HPDE6-E6E7 (cell line): ENCODE results near the gene NRXN3.

Experiments used
- DNase-seq: peaks from one replicate; pipeline ENCODE4 v3.0.0; 2011; ENCODE audit warnings: missing footprints; ENCODE audit errors: extremely low spot score

NRXN3 gene

GRCh38 chr14:79805636-79806035, 1635.5 kb downstream of the NRXN3 start:
- DNase-seq: no peak

- peak; percentile 1 for DNase-seq
Observed at GRCh38 chr14:79809849-79810612, 1639.9 kb downstream of the NRXN3 start.

- no peak for DNase-seq
Observed at GRCh38 chr14:79820866-79821535, 1650.8 kb downstream of the NRXN3 start.

GRCh38 chr14:79822034-79822433, 1651.9 kb downstream of the NRXN3 start:
- no peak for DNase-seq

GRCh38 chr14:79825046-79825521, 1654.9 kb downstream of the NRXN3 start:
- no peak for DNase-seq

GRCh38 chr14:79826362-79826761, 1656.2 kb downstream of the NRXN3 start:
- DNase-seq: no peak

GRCh38 chr14:79829405-79830166, 1659.4 kb downstream of the NRXN3 start:
- DNase-seq: no peak

- no peak for DNase-seq
Observed at GRCh38 chr14:79831195-79831892, 1661.2 kb downstream of the NRXN3 start.

- no peak for DNase-seq
Observed at GRCh38 chr14:79833781-79834180, 1663.6 kb downstream of the NRXN3 start.

GRCh38 chr14:79834868-79835267, 1664.7 kb downstream of the NRXN3 start:
- DNase-seq: no peak

- no peak for DNase-seq
Observed at GRCh38 chr14:79836577-79836976, 1666.4 kb downstream of the NRXN3 start.

GRCh38 chr14:79837699-79838098, 1667.5 kb downstream of the NRXN3 start:
- DNase-seq: no peak

GRCh38 chr14:79840103-79840502, 1669.9 kb downstream of the NRXN3 start:
- DNase-seq: no peak

GRCh38 chr14:79840831-79841230, 1670.7 kb downstream of the NRXN3 start:
- no peak for DNase-seq

- DNase-seq: no peak
Observed at GRCh38 chr14:79841433-79841832, 1671.3 kb downstream of the NRXN3 start.

- no peak for DNase-seq
Observed at GRCh38 chr14:79842270-79842669, 1672.1 kb downstream of the NRXN3 start.

- no peak for DNase-seq
Observed at GRCh38 chr14:79852950-79853744, 1683.0 kb downstream of the NRXN3 start.

GRCh38 chr14:79855789-79856188, 1685.6 kb downstream of the NRXN3 start:
- no peak for DNase-seq

- no peak for DNase-seq
Observed at GRCh38 chr14:79856381-79856780, 1686.2 kb downstream of the NRXN3 start.

GRCh38 chr14:79861111-79861510, 1690.9 kb downstream of the NRXN3 start:
- no peak for DNase-seq

GRCh38 chr14:79862045-79862444, 1691.9 kb downstream of the NRXN3 start:
- no peak for DNase-seq
